ENCODE measurements around the gene DDX49.
"Not testable (repeated sequence)": the region's sequence is repeated elsewhere in the genome, so short reads cannot be mapped to it uniquely, and the experiment has no call there.

- not testable (repeated sequence) for TF ChIP-seq NR2C1 (IDR thresholded peaks at IDR 0.05); NR2C1 (tag; IDR thresholded peaks at IDR 0.05); EP300 (IDR thresholded peaks at IDR 0.05; ENCODE audit: low read length); RAD21 (CRISPR knock-in tag; conservative IDR thresholded peaks at IDR 0.05 in 1 of 2, IDR thresholded peaks at IDR 0.05 in 1 of 2)
- TF ChIP-seq, protein P1, sequence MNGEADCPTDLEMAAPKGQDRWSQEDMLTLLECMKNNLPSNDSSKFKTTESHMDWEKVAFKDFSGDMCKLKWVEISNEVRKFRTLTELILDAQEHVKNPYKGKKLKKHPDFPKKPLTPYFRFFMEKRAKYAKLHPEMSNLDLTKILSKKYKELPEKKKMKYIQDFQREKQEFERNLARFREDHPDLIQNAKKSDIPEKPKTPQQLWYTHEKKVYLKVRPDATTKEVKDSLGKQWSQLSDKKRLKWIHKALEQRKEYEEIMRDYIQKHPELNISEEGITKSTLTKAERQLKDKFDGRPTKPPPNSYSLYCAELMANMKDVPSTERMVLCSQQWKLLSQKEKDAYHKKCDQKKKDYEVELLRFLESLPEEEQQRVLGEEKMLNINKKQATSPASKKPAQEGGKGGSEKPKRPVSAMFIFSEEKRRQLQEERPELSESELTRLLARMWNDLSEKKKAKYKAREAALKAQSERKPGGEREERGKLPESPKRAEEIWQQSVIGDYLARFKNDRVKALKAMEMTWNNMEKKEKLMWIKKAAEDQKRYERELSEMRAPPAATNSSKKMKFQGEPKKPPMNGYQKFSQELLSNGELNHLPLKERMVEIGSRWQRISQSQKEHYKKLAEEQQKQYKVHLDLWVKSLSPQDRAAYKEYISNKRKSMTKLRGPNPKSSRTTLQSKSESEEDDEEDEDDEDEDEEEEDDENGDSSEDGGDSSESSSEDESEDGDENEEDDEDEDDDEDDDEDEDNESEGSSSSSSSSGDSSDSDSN (IDR thresholded peaks at IDR 0.05; ENCODE audit: borderline replicate concordance in 1 of 2, low read depth in 2 of 2, low read length in 2 of 2), result not testable (repeated sequence)
Measured at GRCh38 chr19:18917593-18917992, 1.9 kb upstream of the DDX49 start.

Measured in K562 (cell line).